Measurements from ENCODE around the gene DHRSX.
"Not testable (repeated sequence)": the region's sequence is repeated elsewhere in the genome, so short reads cannot be mapped to it uniquely, and the experiment has no call there.

The DHRSX gene

DNA sequence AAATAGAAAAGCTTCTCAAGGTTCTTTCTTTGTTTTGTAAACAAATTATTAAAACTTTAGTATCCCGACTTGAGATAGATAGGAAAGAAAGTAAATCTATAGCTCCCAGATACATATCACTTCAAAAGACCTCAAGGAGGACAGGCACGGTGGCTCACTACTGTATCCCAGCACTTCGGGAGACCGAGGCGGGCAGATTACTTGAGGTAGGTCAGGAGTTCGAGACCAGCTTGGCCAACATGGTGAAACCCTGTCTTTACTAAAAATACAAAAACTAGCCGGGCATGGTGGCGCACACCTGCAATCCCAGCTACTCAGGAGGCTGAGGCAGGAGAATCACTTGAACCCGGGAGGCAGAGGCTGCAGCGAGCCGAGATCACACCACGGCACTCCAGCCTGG lies 260.0 kb downstream of the DHRSX start:
- not testable (repeated sequence) for H3K4me1 ChIP-seq (ENCODE audit: control insufficient read depth, low read depth, low read length); H3K27me3 ChIP-seq (ENCODE audit: insufficient read depth, low read length, poor library complexity); H3K4me2 ChIP-seq (ENCODE audit: low read length); H4K5ac ChIP-seq (ENCODE audit: low read length); H3K36me3 ChIP-seq (ENCODE audit: control insufficient read depth, insufficient read depth, low read length); H3K79me1 ChIP-seq (ENCODE audit: low read length); H3K4me3 ChIP-seq (ENCODE audit: low read length); H3K56ac ChIP-seq (ENCODE audit: low read length); H3K18ac ChIP-seq (ENCODE audit: low read length); H4K8ac ChIP-seq (ENCODE audit: low read depth, low read length); H2BK120ac ChIP-seq (ENCODE audit: low read depth, low read length); H3K9ac ChIP-seq (ENCODE audit: low read length); H2BK15ac ChIP-seq (replicated peaks; ENCODE audit: low read depth); H3K79me2 ChIP-seq (ENCODE audit: control insufficient read depth, insufficient read depth, low read length); H3K27ac ChIP-seq (ENCODE audit: low read depth, low read length); H2AK5ac ChIP-seq (ENCODE audit: low read length); DNase-seq; H3K23ac ChIP-seq (ENCODE audit: low read length); H2BK5ac ChIP-seq (ENCODE audit: low read length); H3K4ac ChIP-seq (ENCODE audit: low read depth, low read length)
- no CpG with 5 or more reads among the region's 12 CpGs for WGBS (ENCODE audit: extremely low coverage, insufficient coverage, low lambda C conversion rate)

DNA sequence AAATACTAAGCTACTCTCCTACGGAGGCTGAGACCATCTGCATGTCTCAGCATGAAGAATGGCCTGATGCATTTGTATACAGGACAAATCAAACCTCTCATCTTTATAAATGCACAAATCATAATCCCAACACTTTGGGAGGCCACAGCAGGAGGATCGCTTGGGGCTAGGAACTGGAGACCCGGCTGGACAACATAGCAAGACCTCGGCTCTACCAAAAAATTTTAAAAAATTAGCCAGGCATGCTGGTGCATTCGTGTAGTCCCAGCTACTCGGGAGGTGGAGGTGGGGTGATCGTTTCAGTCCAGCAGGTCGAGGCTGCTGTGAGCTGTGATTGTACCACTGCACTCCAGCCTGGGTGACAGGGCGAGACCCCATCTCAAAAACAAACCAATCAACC lies 262.8 kb downstream of the DHRSX start:
- WGBS (ENCODE audit: extremely low coverage, insufficient coverage, low lambda C conversion rate): no CpG with 5 or more reads among the region's 9 CpGs
- Histone ChIP-seq H3K27me3 (ENCODE audit: insufficient read depth, low read length, poor library complexity) (no peaks in the 10 kb centered on the region), H3K23ac (ENCODE audit: low read length) (no peak overlapping the region)

DNA sequence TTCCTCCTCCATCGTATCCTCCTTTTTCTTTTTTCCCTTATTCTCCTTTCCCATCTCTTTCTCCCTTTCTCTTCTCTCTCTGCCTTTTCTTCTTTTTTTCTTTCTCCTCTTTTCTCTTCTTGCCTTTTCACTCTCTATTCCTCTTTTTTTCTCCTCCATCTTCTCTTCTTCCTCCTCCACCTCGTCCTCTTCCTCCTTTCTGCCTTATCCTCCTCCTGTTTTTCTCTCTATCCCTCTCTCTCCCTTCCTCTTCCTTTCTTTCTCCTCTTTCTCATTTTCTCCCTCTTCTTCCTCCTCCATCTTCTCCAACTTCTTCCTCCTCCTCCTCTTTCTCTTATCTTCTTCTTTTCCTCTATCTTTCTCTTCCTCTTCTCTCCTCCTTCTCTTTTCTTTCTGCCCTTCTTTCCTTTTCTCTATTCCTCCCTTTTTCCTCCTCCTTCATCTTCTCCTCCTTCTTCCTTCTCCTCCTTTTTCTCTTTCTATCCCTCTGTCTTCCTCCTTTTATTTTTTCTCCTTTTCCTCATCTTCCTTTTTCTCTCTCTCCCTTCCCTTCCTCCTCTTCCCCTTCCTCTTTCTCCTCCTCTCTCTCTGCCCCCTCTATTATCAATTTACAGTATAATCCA lies 269.1 kb downstream of the DHRSX start:
- Histone ChIP-seq H2BK120ac (ENCODE audit: low read depth, low read length) (no peak overlapping the region), H4K8ac (ENCODE audit: low read depth, low read length) (no peak overlapping the region), H2BK5ac (ENCODE audit: low read length) (no peak overlapping the region), H3K36me3 (ENCODE audit: control insufficient read depth, insufficient read depth, low read length) (no peaks in the 10 kb centered on the region), H3K79me2 (ENCODE audit: control insufficient read depth, insufficient read depth, low read length) (no peaks in the 10 kb centered on the region), H3K79me1 (ENCODE audit: low read length) (no peaks in the 10 kb centered on the region), H3K4me1 (ENCODE audit: control insufficient read depth, low read depth, low read length) (no peaks in the 10 kb centered on the region), H2BK15ac (replicated peaks; ENCODE audit: low read depth) (no peak overlapping the region), H3K23ac (ENCODE audit: low read length) (no peak overlapping the region), H3K4ac (ENCODE audit: low read depth, low read length) (no peak overlapping the region), H2AK5ac (ENCODE audit: low read length) (no peak overlapping the region), H4K5ac (ENCODE audit: low read length) (no peak overlapping the region), H3K9ac (ENCODE audit: low read length) (no peak overlapping the region), H3K18ac (ENCODE audit: low read length) (no peak overlapping the region), H3K56ac (ENCODE audit: low read length) (no peak overlapping the region), H3K27me3 (ENCODE audit: insufficient read depth, low read length, poor library complexity) (no peaks in the 10 kb centered on the region), H3K4me3 (ENCODE audit: low read length) (no peak overlapping the region), H3K4me2 (ENCODE audit: low read length) (no peak overlapping the region), H3K27ac (ENCODE audit: low read depth, low read length) (no peak overlapping the region)
- WGBS (ENCODE audit: extremely low coverage, insufficient coverage, low lambda C conversion rate): 100% methylated on average over 2 of the region's 2 CpGs
- no peak for DNase-seq

More for the DNA sequence above, 262.8 kb downstream of the DHRSX start:
- no peak overlapping the region for H3K4me2 ChIP-seq (ENCODE audit: low read length)
- no peak overlapping the region for H2BK5ac ChIP-seq (ENCODE audit: low read length)
- H3K4me3 ChIP-seq (ENCODE audit: low read length): no peak overlapping the region
- no peak overlapping the region for H2BK15ac ChIP-seq (replicated peaks; ENCODE audit: low read depth)
- no peak overlapping the region for H3K4ac ChIP-seq (ENCODE audit: low read depth, low read length)
- no peak overlapping the region for H2BK120ac ChIP-seq (ENCODE audit: low read depth, low read length)
- H3K56ac ChIP-seq (ENCODE audit: low read length): no peak overlapping the region
- no peaks in the 10 kb centered on the region for H3K36me3 ChIP-seq (ENCODE audit: control insufficient read depth, insufficient read depth, low read length)
- no peak for DNase-seq
- H3K4me1 ChIP-seq (ENCODE audit: control insufficient read depth, low read depth, low read length): peaks cover 3% of the 10 kb centered on the region
- no peak overlapping the region for H3K18ac ChIP-seq (ENCODE audit: low read length)
- H3K9ac ChIP-seq (ENCODE audit: low read length): no peak overlapping the region
- no peak overlapping the region for H2AK5ac ChIP-seq (ENCODE audit: low read length)
- H3K79me2 ChIP-seq (ENCODE audit: control insufficient read depth, insufficient read depth, low read length): no peaks in the 10 kb centered on the region
- H4K8ac ChIP-seq (ENCODE audit: low read depth, low read length): no peak overlapping the region
- no peak overlapping the region for H4K5ac ChIP-seq (ENCODE audit: low read length)
- no peak overlapping the region for H3K27ac ChIP-seq (ENCODE audit: low read depth, low read length)
- no peaks in the 10 kb centered on the region for H3K79me1 ChIP-seq (ENCODE audit: low read length)

DNA sequence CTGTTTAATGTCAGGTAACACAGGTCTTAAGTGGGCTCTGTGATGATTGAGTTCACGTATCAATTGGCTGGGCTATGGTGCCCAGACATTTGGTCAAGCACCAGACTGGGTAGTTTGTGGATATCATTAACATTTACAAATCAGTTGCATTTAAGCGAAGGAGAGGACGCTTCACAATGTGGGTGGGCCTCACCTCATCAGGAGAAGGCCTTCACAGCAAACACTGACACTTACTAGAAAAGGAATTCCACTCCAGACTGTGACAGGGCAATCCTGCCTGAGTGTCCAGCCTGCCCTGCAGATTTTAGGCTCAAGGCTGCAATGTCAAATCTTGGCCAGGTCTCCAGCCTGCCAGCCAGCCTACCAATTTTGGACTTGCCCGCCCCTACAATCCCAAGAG lies 270.3 kb downstream of the DHRSX start:
- Histone ChIP-seq H3K27me3 (ENCODE audit: insufficient read depth, low read length, poor library complexity) (no peaks in the 10 kb centered on the region), H3K23ac (ENCODE audit: low read length) (no peak overlapping the region), H2AK5ac (ENCODE audit: low read length) (no peak overlapping the region), H3K9ac (ENCODE audit: low read length) (no peak overlapping the region), H3K4me2 (ENCODE audit: low read length) (no peak overlapping the region), H4K8ac (ENCODE audit: low read depth, low read length) (no peak overlapping the region), H3K56ac (ENCODE audit: low read length) (no peak overlapping the region), H2BK5ac (ENCODE audit: low read length) (no peak overlapping the region), H2BK15ac (replicated peaks; ENCODE audit: low read depth) (no peak overlapping the region), H3K4me3 (ENCODE audit: low read length) (no peak overlapping the region), H3K18ac (ENCODE audit: low read length) (no peak overlapping the region), H3K4ac (ENCODE audit: low read depth, low read length) (no peak overlapping the region), H3K36me3 (ENCODE audit: control insufficient read depth, insufficient read depth, low read length) (no peaks in the 10 kb centered on the region), H2BK120ac (ENCODE audit: low read depth, low read length) (no peak overlapping the region), H4K5ac (ENCODE audit: low read length) (no peak overlapping the region), H3K4me1 (ENCODE audit: control insufficient read depth, low read depth, low read length) (no peaks in the 10 kb centered on the region), H3K79me2 (ENCODE audit: control insufficient read depth, insufficient read depth, low read length) (no peaks in the 10 kb centered on the region), H3K79me1 (ENCODE audit: low read length) (no peaks in the 10 kb centered on the region), H3K27ac (ENCODE audit: low read depth, low read length) (no peak overlapping the region)
- DNase-seq: no peak
- WGBS (ENCODE audit: extremely low coverage, insufficient coverage, low lambda C conversion rate): no CpG with 5 or more reads among the region's 4 CpGs

DNA sequence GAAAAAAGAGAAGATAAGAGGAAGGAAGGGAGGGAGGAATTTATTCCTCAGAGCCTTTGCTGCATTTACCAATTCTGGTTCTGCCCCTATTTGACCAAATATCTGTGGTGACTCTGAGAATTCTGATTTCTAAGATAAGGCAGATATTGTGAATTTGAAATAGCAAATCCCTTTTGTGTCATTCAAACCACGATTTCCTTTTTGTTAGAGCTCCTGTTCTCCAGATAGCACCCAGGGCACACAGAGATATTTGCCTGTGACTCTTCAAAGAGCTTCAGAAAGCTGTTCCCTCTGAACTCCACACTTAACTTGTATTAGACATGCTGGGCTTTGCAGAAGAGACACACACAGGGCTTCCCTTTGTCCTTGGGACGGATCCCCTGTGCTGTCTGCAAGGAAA lies 272.2 kb downstream of the DHRSX start:
- no peaks in the 10 kb centered on the region for H3K79me1 ChIP-seq (ENCODE audit: low read length)
- H2BK120ac ChIP-seq (ENCODE audit: low read depth, low read length): no peak overlapping the region
- no peak overlapping the region for H3K4ac ChIP-seq (ENCODE audit: low read depth, low read length)
- H2AK5ac ChIP-seq (ENCODE audit: low read length): no peak overlapping the region
- DNase-seq: no peak
- no peaks in the 10 kb centered on the region for H3K4me1 ChIP-seq (ENCODE audit: control insufficient read depth, low read depth, low read length)
- H2BK5ac ChIP-seq (ENCODE audit: low read length): no peak overlapping the region
- no peak overlapping the region for H3K4me3 ChIP-seq (ENCODE audit: low read length)
- H3K18ac ChIP-seq (ENCODE audit: low read length): no peak overlapping the region
- WGBS (ENCODE audit: extremely low coverage, insufficient coverage, low lambda C conversion rate): no CpG with 5 or more reads among the region's 2 CpGs
- H3K79me2 ChIP-seq (ENCODE audit: control insufficient read depth, insufficient read depth, low read length): no peaks in the 10 kb centered on the region
- no peaks in the 10 kb centered on the region for H3K27me3 ChIP-seq (ENCODE audit: insufficient read depth, low read length, poor library complexity)
- no peak overlapping the region for H3K4me2 ChIP-seq (ENCODE audit: low read length)
- H4K5ac ChIP-seq (ENCODE audit: low read length): no peak overlapping the region
- H3K36me3 ChIP-seq (ENCODE audit: control insufficient read depth, insufficient read depth, low read length): no peaks in the 10 kb centered on the region
- H3K27ac ChIP-seq (ENCODE audit: low read depth, low read length): no peak overlapping the region
- H3K56ac ChIP-seq (ENCODE audit: low read length): no peak overlapping the region
- H2BK15ac ChIP-seq (replicated peaks; ENCODE audit: low read depth): no peak overlapping the region
- no peak overlapping the region for H4K8ac ChIP-seq (ENCODE audit: low read depth, low read length)
- H3K9ac ChIP-seq (ENCODE audit: low read length): no peak overlapping the region
- no peak overlapping the region for H3K23ac ChIP-seq (ENCODE audit: low read length)
